Raji (cell line): Measurements from ENCODE around the gene SMG7.

ENCODE experiments used
- POLR2A ChIP-seq: IDR thresholded peaks from 2 replicates; pipeline ENCODE4 v1.6.1; 2011; ENCODE audit warnings: low read depth, low read length, control low read depth; ENCODE audit not compliant: insufficient read depth

SMG7 gene

DNA sequence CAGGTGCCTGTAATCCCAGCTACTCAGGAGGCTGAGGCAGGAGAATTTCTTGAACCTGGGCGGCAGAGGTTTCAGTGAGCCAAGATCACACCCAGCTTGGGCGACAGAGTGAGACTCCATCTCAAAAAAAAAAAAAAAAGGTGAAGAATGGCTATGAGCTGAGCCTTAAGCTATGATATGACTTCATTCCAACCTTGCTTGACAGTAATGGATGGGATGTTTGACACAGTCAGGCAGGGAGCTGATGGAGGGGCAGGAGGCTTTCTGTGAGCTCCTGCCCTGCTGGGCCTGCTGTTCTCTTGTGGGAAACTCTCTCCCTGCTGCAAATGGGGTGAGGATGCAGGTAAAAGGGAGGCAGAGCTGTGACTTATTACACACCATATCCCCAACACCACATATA is 90.4 kb downstream of the SMG7 start:
- no peak for TF ChIP-seq POLR2A

DNA sequence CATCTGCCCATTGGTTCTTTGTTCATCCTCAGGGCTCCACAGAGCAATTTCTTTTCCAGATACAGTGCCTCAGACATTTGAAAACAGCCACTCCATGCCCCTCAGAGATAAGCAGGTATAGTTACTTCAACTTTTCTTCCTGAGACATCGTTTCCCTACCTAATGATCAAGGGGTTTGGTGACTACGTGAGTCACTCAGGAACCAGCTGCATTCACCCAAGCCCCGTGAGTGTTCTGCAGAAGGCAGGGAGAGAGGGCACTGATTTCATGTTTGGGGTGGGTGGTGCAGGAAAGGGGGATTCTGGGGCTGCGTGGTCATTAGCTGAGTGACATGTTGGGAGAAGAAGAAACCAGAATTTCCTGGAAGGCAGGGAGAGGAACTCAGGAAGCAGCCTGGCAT is 93.0 kb downstream of the SMG7 start:
- no peak for TF ChIP-seq POLR2A

DNA sequence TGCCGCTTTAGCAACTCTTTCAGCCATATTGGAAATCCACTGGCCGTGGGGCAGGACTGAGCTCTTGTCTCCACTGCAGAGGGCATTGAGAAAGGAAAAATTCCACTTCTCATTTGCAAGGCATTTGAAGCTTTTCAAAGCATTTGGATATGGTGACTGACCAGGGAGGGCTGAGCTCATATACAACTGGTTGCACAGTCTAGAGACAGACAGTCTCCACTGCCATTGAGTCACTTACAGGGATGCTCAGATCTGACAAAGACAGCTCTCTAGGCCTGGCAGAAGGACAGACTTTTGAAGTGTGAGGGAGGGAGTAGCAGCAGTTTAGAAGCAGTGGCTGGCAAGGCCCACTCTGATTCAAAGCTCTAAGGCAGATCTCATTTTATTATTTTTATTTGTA is 93.7 kb downstream of the SMG7 start:
- TF ChIP-seq POLR2A: no peak

DNA sequence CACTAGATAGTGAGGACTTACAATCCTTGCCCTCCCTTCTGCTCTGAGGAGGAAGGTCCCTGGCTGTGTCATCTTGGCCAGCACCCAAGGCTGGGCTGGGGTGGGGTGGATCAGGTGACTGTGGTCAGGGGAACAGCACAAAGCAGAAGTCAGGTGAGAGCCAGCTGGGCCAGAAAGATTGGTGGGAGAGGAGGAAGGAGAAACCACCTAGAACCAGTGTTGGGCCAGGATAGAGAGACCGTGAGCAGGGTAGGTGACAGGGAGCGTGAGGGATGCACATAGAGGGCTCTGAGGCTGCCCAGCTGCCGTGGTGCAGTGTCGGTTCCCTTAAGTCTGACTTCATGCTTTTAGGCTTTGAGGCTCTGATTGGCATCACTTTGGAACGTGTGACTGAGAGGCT is 95.3 kb downstream of the SMG7 start:
- no peak for TF ChIP-seq POLR2A

DNA sequence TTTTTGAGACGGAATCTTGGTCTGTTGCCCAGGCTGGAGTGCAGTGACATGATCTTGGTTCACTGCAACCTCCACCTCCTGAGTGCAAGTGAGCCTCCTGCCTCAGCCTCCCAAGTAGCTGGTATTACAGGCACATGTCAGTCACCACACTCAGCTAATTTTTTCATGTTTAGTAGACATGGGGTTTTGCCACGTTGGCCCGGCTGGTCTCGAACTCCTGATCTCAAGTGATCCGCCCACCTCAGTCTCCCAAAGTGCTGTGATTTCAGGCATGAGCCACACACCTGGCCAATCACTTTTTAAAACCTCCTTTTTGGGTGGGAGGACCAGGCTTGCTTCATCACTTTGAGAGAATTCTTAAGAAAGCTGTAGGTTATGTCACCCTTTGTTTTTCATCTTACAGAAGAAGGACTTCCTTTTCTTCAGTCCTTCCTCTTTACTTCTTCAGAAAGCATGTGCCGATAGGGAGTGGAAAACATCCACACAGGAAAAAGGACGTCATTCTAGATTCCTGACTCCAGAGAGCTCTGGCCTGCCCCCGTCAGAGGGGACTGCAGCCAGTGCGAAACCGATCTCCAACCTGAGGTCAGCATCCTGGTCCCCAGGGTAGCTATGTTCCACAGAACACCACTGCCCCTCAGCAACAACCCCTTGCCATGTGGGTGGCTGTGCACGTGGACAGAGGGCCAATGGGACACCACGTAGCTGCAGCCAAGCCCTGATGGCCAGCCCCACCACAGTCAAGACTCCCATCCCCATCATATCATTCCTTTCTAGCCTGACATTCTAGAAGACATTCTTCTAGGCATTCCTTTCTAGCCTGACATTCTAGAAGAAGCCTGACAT is 96.1 kb downstream of the SMG7 start:
- no peak for TF ChIP-seq POLR2A

DNA sequence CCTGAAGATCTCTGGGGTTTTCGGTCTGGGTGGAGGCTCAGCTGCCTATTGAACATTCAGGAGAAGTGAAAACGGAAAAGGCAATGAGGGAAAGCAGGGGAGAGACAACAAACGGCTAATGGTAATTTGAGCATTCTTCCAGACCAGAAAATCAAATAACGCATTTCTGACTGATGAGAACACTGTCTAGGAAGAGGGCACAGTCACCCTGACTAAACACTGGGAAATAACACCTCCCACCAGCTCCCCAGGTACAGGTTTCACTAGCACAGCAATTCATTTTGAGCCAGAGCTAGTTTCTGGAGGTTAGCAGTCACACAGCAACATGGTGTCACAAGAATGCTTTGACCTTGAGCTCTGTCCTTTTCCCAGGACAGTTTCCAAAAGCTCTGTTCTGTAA is 96.8 kb downstream of the SMG7 start:
- no peak for TF ChIP-seq POLR2A

DNA sequence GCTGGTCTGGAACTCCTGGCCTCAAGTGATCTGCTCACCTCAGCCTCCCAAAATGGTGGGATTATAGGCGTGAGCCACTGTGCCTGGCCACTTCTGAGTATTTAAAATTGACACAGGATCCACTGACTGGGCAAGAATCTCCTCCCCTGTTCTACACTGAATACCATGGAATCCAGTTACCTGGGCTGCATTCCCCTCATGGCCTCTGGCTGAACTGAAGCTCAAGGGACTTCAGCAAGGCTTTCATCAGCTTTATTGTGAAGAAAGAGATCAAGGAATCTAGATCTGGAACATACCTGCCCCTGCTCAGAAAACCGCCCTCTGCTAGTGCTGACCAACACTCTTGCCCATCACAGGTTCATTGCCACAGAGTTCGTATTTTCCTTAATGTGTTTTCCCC is 97.5 kb downstream of the SMG7 start:
- no peak for TF ChIP-seq POLR2A

DNA sequence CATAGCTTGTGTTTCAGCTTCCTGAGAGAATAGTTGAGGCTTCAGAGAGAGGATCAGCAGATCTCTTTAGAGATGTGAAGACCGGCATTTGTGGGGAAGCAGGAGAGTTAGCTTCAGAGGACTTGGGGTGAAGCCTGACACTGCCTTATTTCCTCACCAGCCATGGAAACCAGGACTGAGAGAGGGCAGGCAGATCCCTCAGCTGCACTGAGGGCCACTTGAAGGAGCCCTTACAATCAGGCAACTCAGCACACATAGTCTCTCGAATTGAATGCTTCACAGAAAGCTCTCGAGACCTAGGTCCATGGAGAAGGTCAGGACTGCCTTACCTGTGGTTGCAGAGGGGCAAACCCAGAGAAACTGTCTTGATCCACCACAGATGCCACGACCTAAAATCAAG is 98.2 kb downstream of the SMG7 start:
- TF ChIP-seq POLR2A: no peak

DNA sequence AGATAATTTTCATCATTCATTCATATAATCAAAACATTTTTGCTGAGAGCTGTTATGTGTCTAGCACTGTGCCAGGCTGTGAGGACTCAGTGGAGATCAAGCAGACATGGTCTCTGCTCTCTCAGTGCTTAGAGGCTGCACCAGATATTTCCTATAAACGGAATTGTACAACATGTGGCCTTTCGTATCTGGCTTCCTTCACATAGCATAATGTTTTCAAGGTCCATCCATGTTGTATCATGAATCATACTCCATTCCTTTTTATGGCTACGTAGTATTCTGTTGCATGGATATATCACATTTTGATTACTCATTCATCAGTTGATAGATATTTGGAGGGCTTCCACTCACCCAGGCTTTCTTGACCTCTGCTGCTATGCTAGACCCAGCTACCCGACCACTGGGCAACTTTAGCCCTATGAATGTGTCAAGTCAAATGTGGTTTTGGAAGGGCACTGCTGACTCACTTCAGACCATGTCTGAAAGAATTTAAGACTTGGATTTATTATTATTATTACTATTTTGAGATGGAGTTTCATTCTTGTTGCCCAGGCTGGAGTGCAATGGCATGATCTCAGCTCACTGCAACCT is 99.5 kb downstream of the SMG7 start:
- no peak for TF ChIP-seq POLR2A

DNA sequence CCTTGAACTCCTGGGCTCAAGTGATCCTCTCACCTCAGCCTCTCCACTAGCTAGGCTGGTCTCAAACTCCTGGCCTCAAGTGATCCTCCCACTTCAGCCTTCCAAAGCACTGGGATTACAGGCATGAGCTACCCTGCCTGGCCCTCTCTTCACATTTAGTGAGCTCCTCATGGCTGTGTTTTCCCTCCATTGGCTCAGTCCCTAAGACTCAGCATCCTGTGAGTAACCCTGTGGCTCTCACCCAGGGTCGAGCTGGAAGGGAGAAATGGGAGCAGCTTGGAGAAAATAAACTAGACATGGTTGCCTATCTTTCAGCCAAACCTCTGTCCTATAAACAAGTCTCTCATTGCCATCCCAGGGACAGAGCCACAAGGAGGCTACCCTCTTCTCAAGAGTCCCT is 100.4 kb downstream of the SMG7 start:
- TF ChIP-seq POLR2A: no peak

DNA sequence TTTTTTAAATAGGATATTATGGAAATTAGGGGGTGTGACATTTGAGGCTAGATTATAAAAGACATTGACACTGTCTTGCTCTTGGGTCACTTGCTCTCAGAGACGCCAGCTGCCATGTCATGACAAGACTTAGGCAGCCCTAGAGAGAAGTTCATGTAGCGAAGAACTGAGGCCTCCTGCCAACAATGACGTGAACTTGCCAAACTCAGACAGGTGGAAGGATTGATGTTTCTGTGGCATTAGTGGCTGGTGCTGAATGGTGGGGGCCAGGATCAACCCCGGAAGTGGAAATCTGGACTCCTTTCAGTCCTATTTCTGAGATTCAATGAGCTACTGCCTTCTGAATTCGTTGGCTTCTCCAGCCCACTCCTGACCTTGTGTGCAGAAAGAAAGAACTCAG is 103.3 kb downstream of the SMG7 start:
- TF ChIP-seq POLR2A: no peak

DNA sequence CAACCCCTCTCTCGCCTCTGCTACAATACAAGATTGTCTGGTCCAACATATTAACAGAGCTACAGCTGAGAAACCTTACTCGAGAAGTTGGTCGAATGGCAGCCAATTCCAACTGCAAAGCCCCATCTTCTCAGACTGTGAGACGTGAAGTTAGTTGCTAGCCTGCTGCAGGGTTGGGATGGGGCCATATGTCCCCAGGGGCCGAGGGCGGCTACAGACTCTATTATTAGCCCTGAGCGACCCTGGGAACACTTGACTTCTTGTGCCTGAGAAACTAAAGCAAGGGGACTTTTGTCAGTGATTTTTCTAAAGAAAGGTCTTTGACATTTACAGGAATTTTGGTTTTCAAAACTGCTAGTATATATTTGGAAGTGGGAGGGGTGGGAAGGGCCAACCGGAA is 104.2 kb downstream of the SMG7 start:
- no peak for TF ChIP-seq POLR2A

DNA sequence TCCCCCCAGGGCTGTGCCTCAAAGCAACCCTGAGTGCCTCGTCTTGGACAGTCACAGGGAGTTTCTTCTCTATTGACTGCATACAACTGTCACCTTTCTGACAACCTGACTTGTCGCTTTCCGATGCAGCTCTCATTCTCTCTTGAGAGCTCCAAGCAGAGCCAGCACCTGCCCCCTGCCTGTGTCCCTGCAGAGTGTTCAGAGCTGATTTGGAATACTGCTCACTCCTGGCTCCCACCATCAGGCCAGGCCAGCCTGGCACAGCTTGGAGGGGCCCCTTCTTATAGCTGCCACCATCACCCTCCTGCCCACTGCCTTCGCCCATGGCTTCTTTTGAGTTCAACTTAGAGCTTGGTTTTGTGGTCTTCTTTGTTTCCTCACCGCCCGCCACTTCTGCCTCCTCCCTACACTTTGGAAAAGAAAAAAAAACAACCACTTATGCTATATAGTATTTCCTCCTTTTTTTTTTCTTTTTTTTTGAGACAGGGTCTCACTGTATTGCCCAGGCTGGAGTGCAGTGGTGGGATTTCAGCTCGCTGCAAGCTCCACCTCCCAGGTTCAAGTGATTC is 105.7 kb downstream of the SMG7 start:
- TF ChIP-seq POLR2A: no peak

DNA sequence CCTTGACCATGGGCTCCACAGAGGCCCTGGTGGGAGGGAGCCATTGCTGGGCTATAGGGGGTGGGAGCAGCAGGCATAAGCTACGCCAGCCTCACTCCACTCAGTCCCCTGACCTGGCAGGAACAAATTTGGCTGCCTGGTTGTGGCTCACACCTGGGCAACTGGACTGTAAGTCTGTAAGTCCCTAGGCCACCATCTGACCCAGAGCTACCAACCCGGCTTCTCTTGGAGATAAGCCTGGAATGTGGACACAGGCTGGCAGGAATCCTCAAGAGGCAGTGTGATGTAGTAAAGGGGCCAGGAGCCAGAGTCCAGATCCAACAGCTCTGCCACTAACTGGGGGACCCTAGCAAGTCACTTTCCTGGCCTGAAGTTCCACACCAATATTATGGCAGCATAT is 106.6 kb downstream of the SMG7 start:
- TF ChIP-seq POLR2A: no peak

DNA sequence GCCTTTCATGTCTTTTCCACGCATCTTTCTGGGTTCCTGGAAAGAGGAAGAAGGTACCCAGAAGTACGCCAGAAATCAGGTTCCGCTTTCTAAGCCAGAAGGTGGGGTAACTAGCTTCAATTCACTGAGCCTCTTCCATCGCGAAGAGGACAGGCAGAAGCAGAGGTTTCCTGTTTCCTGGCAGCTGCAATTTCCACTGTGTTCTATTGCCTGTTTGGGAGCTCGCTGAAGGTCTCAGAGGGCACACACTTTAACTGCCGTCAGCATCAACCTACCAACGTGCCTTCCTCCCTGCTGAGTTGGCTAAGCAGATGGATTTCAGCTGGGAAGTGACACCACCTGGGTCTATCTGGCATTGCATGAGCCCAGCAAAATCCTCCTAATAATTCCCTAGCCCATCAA is 108.0 kb downstream of the SMG7 start:
- no peak for TF ChIP-seq POLR2A

DNA sequence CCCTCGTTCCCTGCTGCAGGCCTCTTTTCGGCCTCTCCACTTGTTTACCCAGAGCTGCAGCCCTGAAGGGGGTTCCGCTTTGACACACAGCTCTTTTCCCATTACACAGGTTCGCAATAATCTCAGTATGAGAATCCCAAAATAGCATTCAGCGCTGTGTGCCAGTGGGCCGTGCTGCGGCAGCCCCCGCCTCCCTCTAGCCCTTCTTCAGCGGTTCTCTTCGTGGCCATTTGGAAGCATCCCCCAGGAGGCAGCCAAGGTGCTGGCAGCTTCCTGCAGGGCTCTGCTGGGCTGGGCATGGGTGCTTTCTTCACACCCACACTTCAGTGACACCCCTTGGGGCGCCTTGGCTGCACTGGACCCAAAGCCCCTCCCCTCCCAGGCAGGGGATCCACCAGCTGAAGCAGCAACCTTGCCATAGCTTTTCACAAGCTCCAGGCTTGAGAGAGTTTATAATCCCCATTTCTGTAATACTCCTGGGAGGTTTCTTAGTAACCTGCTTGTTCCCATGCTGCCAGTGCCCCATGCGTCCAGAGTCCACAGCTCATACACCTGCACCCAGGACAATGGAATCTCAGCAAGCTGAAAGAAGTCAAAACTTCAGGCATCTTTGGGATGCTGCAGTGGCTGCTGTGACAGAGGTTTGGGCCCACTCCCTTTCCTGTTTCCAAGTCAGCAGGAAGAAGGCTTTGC is 109.9 kb downstream of the SMG7 start:
- no peak for TF ChIP-seq POLR2A

DNA sequence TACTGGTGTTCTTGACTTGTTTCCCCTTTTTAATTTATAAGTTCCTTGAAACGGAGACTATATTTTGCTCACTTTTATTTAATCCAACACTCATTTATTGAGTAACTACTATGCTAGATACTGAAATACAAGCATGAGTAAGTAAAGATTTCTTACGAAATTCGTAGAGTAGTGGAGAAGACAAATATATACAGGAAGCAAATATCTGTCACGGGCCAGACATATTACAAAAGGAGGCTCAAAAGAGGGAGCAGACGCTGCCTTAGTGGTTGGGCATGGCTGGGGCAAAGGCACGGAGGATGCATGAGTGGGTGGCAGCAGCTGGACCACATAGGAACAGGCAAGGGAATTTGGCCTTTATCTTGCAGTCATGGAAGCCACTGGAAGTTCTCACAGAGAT is 111.2 kb downstream of the SMG7 start:
- TF ChIP-seq POLR2A: no peak

DNA sequence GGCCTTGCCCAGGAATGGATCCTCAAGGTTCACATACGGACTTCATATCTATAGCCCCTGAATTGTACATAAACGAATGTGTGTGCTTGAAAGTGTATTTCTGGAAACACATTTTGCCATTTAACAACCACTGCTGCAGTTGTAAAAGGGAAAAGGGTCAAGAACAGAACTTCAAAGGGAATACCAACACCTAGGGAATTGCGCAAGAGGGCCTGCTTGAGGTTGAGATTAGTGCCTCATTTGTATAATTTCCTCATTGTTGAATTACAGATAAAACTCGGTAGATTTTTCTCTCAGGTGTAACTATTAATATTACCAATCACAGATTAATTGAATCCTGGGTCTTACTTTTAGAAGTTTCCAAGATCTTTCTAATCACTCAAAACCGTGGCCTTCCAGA is 111.8 kb downstream of the SMG7 start:
- TF ChIP-seq POLR2A: no peak
